GM12891 (cell line): ENCODE measurements around the gene PCDHGA5.

Source experiments
- POLR2A ChIP-seq: IDR thresholded peaks from 2 replicates; pipeline ENCODE4 v1.6.1; 2011; ENCODE audit warnings: low read depth, low read length, control low read depth
- POLR2AphosphoS5 ChIP-seq: IDR thresholded peaks from 2 replicates; pipeline ENCODE4 v1.6.1; 2011; ENCODE audit warnings: low read depth, low read length, control low read depth

- TF ChIP-seq POLR2AphosphoS5 (no peak), POLR2A (no peak)
Measured at GRCh38 chr5:141402553-141403243, 38.7 kb downstream of the PCDHGA5 start, which contains the start of gene PCDHGA9.
